NCI-H2029 (cell line): ENCODE results near the gene DLG2.
A peak's percentile ranks its signal among the peaks of the same experiment; 100 is the strongest.

Experiments
- DNase-seq: peaks from one replicate; lab custom pipeline; 2025; lab: John Stamatoyannopoulos, UW

Gene DLG2

DNA sequence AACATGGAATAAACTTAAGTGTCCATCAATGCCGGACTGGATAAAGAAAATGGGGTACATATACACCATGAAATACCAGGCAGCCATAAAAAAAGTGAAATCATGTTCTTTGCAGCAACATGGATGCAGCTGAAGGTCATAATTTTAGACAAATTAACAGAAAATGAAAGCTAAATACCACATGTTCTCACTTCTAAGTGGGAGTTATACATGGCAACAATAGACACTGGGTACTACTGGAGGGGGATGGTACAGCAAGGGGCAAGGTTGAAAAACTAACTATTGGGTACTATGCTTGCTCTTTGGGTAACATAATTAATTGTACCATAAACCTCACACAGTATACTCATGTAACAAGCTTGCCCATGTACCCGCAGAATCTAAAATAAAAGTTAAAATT lies 851.6 kb downstream of the DLG2 start:
- DNase-seq: no peak

DNA sequence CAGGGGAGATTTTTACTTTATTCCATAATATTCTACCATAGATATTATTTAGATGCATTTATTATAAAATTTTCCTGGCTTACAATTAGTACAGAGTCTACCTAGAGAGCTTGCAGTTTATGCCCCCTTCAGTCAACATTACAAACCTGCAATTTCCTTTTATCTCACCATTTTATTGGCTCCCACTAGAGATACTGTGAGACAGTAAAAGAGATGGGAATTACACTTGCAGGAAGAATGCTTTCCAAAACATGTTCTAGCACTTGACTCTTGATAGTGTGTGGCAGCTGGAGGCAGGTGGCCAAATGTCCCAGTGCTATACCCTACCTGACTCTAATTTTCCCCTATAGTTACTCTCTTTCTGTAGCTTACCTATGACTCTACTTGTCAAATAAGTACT lies 863.2 kb downstream of the DLG2 start:
- DNase-seq: no peak

DNA sequence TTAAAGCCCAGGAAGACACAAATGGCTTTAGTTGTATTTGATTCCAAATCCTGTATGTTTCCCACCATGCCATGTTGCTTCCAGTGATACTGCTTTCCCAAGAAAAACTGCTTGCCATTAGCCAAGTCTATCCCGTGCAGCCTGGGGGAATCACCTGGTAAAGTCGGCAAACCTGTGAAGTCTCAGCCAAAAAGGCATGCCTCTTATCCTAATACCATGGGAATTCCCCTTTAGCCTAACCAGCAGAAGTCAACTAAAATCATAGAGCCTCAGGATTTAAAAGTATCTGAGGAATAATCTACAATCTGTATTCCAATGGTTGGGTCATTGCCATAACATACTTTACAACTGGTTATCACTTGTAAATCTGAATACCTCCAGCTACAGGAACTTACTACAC lies 869.4 kb downstream of the DLG2 start:
- DNase-seq: no peak

DNA sequence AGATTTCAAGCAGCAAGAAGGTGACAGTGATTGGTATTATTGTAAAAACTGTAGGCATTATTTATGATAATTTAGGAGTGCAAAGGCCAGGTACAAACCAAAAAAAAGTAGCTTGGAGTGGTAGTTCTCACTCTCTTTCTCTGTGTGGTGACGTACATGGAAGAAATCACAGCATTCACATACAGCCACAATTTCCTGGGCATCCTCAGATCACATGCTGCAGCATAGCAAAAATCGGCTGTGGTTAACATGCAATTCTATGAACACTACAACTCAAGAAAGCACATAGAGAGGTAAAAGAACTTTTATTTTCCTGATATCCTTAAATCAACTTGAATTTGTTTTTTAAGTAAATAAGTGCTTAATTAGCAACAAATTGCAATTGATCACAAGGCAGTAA lies 875.8 kb downstream of the DLG2 start:
- no peak for DNase-seq

DNA sequence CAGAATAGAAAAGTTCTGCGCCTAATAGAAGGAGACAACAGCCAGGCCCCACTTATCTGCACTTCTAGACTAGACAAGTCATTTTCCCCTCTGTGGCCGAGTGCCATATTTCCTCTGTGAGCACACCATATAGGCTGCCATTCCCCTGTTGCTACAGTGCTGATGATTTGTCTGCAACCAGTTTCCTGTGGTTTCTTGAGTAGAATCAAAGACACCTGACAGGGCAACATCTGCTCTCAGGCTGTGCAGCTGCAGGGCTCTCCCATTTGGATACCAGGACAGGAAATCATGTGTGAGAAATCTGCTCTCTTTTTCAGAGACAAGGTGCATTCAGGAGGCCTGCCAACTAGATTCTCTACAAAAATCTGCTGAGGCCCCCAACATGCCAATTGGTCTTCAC lies 879.3 kb downstream of the DLG2 start:
- DNase-seq: no peak

DNA sequence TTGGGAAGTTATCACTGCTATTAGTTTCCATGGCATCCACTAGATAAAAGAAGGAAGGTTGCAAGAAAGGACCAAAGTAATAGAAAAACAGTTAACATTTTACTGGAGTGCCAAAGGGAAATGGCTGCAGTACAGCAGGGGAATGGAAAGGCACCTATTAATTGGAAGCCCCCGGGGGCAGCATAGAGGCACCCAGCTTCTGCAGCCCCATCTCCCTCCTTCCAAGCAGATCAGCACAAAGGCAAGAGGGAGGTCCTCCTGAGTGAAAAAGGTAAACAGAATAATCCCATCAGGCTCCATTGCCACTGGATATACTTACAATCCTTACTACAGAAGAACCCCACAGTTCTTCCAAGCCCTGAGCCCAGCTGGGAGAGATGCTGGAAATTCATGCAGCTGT lies 887.1 kb downstream of the DLG2 start:
- no peak for DNase-seq

DNA sequence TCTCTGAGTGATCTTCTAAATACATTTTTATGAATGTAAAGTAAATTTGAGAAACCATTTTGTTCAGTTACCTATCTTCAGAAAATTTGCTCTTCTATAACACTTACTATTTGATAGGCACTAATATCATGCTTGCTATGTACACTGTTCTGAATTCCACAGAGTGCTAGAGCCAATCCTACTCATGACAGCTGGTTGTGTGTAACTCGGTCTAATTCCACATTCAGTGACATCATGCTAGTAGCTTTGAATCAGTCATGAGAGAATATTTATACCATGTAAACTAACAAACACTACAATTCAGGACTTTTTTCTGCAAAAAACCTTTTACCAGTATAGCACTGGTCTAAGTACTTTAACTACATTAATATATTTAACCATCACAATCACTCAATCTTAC lies 902.9 kb downstream of the DLG2 start:
- DNase-seq: no peak

DNA sequence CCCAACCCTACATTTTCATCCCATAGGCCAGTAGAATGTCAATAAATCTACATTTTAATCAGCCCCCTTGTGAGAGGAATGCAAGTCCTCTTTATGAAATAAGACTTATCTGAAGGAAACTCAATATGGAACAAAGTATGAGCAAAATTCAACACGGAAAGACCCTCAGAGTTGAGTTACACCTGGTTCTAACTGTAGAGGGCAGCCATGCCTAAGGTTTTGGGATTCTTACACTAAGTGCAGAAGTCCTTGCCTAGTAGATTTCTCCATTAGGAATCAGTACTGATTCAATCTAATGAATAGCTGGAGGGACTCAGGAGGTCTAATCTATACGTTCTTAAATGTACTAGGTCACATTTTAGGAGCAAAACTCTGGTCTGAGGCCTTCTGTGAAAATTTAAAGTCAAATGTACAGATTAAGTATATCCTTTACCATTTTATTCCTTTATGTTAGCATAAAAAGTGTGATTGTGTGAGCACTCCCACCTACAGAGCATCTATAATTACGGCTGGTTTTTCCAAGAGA lies 904.5 kb downstream of the DLG2 start:
- DNase-seq: no peak

DNA sequence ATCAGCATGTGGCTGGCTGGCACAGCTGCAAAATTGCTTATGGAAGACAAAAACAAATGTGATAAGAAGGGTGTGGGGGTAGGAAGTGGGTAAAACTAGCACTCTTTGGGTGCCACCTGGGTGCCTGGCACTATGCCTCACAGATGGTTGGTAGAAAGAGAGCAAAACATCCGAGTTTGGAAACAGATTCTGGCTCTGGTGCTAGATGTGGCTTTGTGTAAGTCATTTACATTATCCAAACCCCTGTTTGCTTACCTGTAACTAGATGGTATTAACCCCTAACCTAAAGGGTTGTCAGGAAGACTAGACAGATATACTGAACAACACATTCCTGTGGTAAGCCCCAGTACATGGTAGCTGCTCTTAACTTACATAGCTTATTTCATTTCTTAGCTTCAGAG lies 905.6 kb downstream of the DLG2 start:
- no peak for DNase-seq

DNA sequence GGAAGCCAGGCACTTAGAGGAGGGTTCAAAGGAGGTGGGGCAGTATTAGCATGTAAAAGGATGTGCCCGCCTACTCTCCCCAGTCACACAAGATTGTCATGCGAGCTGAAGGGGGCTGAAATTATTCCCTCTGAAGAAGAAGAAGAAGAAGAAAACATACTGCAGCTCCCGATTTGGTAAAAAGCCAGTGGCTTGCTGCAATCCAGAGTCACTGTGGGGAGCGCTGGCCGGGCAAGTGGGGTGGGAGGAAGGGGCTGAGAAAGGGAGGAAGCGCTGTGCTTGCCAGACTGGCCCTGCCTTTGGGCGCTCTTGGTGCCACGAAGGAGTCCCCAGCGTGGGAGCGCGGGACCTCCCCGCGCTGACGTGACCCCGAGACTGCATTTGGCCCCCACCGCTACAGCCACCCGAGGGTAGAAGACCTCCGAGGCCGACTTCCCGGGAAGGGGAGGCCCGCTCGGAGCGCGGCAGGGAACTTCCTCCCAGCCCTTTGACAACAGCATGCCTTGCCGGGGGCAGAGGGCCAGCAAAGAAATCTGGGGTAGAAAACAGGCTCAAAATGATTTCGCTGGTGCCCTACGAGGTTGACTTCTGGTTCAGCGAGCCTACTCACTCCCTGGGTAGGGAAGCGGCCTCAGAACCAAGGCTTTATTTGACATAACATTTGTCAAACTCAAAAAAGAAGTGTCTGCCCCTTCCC lies 906.3 kb downstream of the DLG2 start:
- no peak for DNase-seq

DNA sequence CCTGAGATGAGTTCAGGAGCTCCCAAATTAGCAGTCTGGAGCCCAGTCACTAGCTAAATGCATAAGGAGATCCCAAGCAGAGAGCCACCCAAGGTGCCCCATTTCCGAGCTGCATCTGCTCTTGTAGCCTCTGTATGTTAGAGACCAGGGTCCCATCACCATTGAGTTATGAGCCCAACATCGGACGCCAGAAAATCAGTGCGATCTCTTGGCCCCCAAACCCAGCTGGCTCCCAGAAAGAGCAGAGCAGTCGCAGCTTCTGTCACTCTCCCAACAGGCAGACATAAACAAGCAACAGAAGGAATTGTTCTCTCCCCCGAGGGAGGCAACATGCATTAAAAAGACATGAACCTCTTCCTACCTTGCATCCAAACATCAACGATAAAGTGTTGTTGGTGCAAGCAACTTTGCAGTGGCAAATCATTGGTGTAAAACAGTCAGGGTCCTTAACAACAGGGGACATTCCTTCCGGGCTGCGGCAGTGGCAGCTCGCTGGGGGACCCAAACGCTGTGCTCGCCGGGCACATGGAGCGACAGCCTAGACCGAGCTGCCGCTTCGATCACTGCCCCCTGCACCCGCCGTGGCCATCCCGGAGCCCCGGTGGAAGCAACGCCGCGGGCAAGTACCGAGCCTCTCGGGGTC lies 907.1 kb downstream of the DLG2 start:
- DNase-seq: no peak

DNA sequence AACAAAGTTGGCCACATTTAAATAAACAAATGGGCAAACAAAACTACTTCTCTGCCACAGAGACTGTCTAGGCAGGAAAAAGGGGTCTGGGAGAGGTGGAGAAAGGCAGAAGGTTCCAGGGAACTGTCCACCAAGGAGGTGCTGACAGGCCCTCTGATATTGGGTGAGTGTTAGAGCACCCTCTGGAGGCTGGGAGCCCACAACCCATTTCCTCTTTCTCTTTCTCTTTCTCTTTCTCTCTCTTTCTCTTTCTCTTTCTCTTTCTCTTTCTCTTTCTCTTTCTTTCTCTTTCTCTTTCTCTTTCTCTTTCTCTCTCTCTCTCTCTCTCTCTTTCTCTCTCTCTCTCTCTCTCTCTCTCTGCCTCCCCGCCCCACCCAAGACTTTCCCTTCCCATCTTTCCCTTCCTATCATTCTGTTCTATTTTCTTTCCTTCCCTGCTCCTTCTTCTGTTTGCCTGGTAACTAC lies 912.8 kb downstream of the DLG2 start:
- peak; percentile 39 for DNase-seq

DNA sequence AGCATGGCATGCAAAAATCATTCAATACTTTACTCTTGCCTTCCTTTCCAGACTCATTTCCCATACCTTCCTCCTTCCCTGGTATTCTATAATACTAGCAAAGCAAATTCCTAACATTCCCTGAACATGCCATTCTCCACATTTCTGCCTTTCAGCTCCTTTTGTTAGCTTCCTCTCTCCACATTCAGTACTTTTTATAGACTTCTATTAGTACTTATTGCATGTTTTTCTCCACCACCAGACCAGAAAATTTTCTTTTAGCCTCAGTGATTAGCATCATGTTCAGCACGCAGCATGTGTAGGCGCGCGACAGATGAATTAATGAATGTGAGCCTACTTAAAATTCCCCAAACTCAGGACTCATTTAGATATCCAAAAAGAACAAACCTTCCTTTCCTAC lies 935.3 kb downstream of the DLG2 start:
- DNase-seq: no peak

DNA sequence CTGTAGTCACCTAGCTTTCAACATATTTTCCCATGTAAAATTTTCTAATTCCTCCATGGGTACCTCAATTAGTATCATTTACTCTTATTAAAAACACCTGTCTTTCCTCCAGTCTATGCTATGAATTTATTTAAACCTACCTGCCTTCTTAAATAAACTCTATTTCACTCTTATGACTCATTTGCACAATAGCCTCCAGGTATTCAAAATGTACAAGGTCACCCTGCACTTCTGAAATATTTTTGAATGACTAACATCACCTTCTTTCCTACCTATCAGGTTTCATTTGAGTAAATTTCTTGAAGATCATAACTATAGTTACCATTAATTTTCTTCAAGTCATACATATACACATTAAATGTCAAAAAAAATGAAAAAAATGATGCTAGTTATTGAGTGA lies 939.7 kb downstream of the DLG2 start:
- DNase-seq: no peak

DNA sequence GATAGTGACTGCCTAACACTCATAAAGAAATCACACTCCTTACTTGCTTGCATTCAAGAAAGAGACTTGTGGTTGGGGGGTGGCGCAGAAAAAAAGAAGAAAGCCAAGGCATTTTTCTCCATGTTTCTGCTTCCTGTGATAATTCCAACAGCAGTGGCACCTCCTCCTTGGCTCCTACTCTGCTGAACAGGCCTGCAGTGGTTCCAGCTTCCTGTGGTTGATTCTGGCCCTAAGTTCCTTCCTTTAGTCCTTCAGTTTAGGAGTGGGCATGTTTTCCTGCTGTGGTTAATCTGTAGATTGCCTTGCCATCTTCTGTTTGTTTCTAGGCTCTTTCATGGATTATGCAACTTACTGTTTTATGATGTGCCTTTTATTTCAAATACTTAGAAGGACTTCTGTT lies 940.4 kb downstream of the DLG2 start:
- DNase-seq: no peak

DNA sequence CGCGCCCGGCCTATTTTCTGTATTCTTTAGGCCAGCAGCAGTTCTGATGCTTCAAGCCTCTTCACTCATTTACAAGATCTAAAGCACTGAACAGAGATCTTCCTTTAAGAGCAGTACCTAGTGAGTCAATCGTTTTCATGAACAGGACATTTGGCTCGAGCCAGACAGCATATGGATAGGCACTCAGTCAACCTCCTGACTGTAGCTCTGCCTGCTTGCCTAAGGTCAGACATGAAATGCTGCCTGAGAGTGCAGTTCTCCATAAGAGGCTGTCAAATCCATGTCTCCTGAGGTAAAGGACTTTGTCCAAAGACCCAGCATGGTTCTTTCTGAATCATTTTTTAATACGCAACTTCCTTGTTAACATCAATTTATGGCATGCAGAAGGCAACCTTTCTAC lies 941.2 kb downstream of the DLG2 start:
- no peak for DNase-seq

DNA sequence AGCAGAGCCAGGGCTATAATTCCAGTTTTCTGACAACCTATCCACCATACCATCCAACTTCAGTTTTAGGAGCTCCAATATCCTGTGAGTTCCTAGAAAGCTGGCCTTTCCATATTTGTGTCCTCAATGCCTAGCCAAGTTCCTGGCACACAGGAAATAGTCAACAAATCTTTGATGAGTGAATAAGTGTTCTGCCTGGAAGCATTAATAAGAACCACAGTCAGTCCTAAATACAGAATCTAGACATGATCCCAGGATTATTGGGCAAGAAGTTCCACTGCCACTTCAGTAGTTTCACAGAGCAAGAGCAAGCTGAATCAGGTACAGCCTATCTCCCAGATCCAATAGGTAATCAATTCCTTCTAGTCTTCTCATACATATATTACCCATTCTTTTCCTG lies 942.0 kb downstream of the DLG2 start:
- no peak for DNase-seq

DNA sequence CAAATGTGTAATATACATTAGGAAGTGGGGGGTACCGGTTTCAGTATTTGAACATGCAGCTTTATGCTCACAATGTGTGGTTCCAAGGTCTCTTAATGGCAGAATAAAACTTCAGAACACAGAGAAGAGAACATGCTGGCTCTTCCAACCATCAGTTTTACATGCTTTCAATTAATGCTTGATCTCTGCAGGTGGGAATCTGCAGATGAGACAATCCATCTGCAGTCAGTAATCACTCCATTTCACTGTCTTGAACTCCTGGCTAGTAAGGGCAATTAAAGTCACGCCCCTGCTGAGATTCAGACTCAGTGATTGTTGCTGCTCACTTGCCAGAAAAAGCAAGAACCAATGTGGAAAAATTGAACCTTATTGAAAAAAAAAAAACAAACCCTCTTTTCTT lies 945.7 kb downstream of the DLG2 start:
- no peak for DNase-seq

DNA sequence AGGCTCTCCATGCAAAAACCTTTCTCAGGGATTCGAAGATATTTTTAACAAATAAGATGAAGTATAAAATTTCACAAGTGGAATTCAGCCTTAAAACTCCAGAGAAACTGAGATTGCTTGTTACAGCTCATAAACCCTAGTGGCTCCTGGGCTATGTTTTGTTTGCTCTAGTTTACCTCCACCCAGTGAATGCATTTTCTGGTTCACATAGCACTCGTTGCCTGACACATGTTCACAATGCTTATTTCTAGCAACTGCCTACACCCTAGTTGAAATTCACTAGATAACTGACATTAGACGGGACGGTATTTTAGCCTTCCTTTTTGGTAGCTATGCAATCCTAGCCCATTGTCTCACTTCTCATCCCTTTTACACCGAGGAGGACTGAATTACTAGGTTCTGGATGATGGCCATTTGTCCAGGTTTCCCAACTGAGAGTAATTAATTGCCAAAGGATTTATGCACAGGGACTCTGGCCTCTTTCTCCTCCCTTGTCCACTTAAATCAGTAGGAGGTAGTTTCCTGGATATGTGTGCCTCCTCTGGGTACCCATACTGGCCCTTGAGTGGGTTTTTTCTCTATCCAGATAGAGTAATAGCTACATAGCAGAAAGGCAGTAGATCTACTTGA lies 951.6 kb downstream of the DLG2 start:
- no peak for DNase-seq

DNA sequence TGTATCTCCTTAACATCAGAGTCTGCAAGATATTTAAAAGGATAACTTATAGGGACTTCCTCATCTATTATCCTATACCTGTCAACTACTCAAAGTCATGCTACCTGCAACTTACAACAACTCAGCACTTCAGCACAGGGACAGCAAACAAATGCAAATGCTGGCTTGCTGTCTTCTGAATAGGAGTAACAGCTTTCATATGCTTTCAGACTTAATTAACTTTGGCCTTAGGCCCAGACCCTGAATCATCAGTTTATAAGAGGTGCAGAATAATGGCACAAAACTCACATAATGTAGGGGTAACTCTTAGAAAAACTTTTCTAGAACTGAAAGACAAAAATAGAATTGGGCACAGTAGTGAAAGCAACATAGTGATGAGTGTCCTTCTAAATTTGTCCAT lies 953.4 kb downstream of the DLG2 start:
- no peak for DNase-seq

DNA sequence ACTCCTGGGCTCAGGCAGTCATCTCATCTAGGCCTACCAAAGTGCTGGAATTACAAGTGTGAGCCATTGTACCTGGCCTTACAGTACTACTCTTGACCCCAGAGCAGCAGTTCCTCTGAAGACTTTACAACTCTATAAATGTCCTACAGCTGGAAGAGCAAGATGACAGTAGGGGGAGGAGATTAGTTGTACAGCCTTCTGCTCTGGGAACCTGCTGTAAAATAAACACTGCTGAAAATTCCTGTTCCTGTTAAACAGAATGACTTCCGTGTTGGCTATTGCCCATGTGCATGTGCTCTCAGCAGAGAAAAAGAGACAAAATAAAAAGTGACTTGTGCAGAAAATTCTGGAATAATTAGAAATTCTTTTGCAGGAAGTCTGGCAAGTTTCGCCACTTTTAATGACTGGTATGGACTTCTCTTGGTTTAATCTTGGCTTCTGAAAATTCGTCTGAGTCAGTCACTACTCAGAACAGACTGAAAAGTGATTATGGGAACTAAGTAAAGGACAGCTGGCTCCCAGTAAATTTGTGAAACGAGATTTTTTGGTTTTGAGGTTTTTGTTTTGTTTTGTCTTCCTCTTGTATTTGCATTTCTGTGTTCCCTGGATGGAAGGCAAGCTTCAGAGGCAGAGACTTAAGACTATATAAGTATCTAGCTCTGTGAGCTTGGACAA lies 955.7 kb downstream of the DLG2 start:
- no peak for DNase-seq

DNA sequence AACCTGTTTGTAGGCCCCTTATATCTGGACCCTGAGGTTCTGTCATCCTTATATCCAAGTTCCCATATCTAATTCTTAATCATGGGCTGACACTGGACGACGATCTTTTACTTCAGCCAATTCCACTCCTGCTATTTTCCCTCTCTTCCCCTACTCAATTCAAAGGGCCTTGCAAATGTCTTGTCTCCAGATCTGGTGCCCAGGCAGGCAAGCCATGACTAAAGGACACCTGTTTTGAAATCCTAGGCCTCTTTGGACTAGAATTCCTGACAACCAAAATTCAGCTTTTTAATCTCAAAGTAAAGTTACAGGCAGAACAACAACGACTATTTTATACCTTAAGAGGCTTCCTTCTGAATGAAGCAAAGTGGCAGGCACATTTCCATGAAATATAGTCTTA lies 963.4 kb downstream of the DLG2 start:
- DNase-seq: no peak
